Measurements from ENCODE around the gene CFAP119.

The CFAP119 gene

DNA sequence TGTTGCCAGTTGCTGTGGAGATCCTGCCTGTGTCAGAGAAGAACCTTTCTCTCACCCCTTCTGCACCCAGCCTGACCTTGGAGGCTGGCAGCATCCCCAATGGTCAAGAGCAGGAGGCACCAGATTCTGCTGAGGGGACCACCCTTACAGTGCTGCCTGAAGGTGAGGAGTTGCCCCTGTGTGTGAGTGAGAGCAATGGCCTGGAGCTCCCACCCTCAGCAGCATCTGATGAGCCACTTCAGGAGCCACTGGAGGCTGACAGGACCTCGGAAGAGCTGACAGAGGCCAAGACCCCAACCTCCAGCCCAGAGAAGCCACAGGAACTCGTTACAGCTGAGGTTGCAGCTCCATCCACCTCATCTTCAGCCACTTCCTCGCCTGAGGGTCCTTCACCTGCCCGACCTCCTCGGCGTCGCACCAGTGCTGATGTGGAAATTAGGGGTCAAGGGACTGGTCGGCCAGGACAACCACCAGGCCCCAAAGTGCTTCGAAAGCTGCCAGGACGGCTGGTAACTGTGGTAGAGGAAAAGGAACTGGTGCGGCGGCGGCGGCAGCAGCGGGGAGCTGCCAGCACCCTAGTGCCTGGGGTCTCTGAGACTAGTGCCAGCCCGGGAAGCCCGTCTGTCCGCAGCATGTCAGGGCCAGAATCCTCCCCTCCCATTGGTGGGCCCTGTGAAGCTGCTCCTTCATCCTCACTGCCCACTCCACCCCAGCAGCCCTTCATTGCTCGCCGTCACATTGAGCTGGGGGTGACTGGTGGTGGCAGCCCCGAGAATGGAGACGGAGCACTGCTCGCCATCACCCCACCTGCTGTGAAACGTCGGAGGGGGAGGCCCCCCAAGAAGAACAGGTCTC lies 23.8 kb downstream of the CFAP119 start:
- no peak for DNase-seq

DNA sequence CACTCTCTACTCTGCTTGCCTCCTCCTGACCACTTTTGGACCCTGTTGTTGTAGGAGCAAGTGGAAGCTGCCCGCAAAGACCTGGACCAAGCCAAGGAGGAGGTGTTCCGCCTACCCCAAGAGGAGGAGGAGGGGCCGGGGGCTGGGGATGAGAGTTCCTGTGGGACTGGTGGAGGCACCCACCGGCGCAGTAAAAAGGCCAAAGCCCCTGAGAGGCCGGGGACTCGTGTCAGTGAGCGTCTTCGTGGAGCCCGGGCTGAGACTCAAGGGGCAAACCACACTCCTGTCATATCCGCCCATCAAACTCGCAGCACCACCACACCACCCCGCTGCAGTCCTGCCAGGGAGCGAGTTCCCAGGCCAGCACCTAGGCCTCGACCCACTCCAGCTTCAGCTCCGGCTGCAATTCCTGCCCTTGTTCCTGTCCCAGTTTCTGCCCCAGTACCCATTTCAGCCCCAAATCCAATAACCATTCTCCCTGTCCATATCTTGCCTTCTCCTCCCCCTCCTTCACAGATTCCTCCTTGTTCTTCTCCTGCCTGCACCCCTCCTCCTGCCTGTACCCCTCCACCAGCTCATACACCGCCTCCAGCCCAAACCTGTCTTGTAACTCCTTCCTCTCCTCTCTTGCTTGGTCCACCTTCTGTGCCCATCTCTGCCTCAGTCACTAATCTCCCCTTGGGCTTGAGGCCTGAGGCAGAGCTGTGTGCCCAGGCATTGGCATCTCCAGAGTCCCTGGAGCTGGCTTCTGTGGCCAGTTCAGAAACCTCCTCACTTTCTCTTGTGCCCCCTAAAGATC lies 24.7 kb downstream of the CFAP119 start:
- DNase-seq, result no peak

DNA sequence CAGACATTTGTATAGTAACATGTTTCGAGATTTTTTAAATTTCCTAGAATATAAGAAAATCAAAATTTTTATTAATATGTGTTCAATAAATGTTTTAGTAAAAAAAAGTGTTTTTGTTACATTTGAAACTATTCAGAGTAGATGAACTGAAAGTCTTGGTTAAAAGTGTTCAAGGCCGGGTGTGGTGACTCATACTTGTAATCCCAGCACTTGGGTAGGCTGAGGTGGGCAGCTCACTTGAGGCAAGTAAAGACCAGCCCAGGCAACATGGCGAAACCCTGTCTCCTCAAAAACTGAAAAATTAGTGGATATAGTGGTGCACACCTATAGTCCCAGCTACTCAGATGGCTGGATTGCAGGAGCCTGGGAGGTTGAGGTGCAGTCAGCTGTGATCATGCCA lies 30.5 kb downstream of the CFAP119 start:
- DNase-seq, result no peak

DNA sequence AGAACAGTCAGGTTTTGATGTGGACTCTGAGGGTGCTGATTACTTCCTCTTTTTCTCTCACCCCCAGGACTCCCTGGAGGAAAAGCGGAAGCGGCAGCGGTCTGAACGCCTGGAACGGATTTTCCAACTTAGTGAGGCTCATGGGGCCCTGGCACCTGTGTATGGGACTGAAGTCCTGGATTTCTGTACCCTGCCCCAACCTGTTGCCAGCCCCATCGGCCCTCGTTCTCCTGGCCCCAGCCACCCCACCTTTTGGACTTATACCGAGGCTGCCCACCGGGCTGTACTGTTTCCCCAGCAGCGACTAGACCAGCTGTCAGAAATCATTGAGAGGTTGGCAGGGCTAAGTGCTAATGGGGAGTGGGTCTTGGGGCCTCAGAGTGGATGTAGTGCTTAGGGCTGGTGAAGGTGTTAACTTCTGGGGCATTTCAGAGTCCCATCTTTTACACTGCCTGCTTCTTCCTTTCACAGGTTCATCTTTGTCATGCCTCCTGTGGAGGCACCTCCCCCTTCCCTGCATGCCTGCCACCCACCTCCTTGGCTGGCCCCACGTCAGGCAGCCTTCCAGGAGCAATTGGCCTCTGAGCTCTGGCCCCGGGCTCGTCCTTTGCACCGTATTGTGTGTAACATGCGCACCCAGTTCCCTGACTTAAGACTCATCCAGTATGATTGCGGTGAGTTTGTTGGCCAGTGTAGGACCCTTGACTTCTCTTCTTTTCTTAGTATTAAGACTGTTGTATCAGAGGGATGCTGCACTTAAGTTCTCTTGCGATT lies 32.8 kb downstream of the CFAP119 start:
- DNase-seq, result no peak

DNA sequence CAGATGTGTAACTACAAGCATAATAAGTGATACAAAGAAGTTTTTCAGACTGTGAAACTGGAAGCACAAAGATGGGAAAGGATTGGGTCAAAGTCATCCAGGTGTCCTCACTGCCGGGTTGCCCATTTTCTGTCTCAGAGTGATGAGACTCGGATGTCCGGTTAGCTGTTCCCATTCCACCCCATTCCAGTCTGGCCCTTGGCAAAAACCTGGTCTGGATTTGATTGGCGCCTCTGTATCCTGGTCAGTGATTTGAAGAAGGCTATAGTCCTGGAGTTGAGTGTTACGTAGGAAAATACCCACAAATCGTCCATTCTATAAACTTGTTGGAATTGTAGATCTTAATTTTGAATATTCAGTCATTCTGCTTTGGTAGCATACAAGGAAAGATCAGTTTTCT lies 33.5 kb downstream of the CFAP119 start:
- DNase-seq, result no peak

DNA sequence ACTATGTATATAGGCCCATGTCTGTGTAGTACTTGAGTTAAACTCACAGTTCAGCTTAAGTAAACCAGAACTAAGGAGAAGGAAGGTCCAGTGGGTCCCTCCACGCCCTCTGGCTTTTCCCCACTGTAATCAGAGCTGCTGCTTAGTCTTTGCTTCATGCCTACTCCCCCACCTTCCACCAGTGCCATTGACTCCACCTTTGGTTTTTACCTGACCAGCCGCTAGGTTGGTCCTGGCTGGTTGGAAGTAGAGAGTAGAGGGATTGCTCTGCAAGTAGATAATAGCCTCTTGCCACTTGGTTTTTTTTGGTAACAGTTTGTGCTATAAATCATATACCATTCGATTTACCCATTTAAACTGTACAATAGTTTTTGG lies 36.5 kb downstream of the CFAP119 start:
- DNase-seq, result no peak

DNA sequence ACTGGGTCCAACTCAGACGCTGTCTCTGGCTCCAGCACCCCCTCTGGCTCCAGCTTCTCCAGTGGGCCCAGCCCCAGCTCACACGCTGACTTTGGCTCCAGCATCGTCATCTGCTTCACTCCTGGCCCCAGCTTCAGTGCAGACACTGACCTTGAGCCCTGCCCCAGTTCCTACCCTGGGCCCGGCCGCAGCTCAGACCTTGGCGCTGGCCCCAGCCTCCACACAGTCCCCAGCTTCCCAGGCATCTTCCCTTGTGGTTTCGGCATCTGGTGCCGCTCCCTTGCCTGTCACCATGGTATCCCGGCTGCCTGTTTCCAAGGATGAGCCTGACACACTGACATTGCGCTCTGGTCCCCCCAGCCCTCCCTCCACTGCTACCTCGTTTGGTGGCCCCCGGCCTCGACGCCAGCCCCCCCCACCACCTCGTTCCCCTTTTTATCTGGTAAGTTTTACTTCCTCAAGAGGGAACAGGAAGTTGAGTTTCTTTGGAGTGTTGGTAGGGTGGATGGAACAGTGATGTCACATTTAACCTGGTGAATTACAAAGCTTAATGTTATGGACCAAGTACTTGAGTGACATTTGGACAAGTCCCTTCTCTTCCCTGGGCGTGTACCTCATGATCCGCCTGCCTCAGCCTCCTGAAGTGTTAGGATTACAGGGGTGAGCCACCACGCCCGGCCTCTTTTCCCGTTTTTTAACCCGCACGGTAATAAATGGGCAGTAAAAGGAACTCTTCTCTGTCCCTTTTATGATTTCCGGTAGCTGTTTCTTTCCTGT lies 37.0 kb downstream of the CFAP119 start:
- DNase-seq, result no peak

DNA sequence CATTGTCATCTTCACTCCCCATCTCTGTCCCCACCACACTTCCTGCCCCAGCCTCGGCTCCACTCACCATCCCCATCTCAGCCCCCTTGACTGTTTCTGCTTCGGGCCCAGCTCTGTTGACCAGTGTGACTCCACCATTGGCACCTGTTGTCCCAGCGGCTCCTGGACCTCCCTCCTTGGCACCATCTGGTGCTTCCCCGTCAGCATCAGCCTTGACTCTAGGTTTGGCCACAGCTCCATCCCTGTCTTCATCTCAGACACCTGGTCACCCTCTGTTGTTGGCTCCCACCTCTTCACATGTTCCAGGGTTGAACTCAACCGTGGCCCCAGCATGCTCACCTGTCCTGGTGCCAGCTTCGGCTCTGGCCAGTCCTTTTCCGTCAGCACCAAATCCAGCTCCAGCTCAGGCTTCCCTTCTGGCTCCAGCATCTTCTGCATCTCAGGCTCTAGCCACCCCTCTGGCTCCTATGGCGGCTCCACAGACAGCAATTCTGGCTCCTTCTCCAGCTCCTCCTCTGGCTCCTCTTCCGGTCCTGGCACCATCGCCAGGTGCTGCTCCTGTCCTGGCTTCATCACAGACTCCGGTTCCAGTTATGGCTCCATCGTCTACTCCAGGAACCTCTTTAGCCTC lies 38.0 kb downstream of the CFAP119 start:
- no peak for DNase-seq

DNA sequence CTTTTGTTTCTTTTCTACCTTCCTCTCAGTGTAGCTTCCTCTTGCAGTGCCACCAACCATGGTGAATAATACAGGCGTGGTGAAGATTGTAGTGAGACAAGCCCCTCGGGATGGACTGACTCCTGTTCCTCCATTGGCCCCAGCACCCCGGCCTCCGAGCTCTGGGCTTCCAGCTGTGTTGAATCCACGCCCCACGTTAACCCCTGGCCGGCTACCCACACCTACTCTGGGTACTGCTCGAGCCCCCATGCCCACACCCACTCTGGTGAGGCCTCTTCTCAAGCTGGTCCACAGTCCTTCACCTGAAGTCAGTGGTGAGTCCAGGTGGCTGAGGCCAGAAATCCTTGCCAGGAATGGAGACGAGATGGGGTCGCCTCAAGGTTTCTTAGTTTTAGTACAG lies 38.9 kb downstream of the CFAP119 start:
- DNase-seq, result no peak

DNA sequence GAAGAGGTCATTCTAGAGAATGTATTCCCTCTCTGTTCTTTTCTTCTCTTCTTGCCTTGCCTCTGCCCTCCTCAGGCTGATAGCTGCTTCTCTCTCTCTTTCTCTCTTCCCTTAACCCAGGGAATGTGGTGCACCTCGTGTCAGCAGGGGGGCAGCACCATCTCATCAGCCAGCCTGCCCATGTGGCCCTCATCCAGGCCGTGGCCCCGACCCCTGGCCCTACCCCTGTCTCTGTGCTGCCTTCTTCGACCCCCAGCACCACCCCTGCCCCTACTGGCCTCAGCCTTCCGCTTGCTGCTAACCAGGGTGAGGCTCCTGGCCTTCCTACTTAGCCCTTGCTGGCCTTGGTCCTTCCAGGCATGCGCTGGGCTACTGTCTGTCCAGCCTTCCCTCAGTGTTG lies 39.4 kb downstream of the CFAP119 start:
- DNase-seq, result no peak

DNA sequence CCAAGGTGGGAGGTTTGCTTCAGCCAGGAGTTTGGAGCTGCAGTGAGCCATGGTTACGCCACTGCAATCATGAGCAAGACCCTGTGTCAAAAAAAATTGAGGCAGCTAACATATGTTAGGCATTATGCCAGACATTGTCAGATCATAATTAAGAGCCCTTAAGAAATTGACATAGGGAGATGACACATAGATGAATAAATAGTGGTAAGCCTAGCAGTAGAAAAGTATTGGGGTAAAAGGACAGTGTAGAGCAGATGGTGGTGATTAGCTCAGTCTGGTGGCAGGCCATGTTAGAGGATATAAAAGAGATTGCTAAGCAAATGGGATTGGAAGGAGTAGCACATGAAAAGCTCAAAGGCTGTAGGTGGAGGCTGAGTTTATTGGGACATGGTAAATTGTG lies 40.3 kb downstream of the CFAP119 start:
- no peak for DNase-seq

DNA sequence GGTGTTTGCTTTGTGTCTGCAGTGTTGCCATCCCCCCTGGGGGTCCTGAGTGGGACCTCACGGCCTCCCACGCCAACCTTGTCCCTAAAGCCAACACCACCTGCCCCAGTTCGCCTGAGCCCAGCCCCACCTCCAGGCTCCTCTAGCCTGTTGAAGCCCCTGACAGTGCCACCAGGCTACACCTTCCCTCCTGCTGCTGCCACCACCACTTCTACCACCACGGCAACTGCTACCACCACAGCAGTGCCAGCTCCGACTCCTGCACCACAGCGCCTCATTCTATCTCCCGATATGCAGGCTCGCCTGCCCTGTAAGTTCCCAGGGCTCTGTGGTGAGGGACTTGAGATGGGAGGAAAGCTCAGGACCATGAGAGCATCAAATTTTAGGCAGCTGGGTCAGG lies 40.7 kb downstream of the CFAP119 start:
- DNase-seq, result no peak

DNA sequence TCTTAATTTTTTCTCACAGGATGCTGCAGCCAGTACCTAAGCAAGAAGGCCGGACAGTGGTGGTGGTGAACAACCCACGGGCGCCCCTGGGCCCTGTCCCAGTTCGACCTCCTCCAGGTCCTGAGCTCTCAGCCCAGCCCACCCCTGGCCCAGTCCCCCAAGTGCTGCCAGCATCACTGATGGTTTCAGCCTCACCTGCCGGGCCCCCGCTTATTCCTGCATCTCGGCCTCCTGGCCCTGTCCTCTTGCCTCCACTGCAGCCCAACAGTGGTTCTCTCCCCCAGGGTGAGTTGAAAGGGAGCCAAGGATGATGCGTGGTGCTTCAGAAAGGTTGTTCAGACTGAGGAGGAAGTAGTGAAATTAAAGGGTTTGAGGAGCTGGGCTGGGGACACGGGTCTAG lies 41.2 kb downstream of the CFAP119 start:
- no peak for DNase-seq

DNA sequence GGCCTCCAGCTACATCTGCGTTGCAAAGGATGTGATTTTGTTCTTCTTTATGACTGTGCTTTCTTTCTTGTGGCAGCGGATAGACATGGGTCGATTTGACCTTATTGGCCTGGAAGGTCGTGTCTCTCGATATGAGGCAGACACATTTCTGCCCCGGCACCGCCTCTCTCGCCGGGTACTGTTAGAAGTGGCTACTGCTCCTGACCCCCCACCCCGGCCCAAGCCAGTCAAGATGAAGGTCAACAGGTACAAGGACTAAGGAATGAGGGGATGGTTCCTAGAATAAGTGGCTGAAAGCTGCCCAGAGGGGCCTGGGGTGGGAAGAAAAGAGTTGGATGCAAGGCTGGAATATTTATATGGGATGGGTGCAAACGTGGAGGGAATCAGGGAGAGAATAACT lies 41.8 kb downstream of the CFAP119 start:
- DNase-seq, result no peak

DNA sequence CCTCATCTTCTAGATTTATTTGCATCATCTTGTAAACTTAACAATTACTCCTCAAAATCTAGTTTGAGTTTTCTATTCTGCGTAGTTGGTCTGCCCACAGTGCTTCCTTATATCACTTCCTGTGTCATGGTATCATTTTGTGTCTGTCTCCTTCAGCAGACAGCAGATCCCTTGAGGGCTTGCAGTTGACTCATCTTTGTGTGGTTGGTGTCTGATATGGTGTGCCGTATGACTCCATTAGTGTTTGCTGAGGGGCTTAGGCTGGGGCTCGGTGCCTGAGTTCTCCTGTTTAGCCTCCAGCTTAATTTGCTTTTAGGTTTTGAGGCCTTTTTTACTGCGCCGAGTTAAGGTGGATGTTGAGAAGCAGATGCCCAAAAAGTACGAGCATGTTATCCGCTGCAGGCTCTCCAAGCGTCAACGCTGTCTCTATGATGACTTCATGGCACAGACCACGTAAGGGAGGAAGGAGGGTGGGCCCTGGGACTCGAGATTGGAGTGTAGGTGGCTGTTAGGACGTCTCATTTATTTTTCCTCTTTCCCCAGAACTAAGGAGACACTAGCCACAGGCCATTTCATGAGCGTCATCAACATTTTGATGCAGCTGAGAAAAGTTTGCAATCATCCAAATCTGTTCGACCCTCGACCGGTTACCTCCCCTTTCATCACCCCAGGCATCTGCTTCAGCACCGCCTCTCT lies 46.0 kb downstream of the CFAP119 start:
- peak; percentile 52 to 59 for DNase-seq

DNA sequence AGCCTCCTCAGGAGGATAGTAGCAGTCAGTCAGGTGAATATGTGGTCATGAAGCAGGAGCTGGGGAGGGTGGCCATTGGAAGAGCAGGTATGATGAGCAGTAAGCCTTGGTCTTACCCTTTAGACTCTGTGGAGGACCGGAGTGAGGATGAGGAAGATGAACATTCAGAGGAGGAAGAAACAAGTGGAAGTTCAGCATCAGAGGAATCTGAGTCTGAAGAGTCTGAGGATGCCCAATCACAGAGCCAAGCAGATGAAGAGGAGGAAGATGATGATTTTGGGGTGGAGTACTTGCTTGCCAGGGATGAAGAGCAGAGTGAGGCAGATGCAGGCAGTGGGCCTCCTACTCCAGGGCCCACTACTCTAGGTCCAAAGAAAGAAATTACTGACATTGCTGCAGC lies 50.1 kb downstream of the CFAP119 start:
- no peak for DNase-seq

DNA sequence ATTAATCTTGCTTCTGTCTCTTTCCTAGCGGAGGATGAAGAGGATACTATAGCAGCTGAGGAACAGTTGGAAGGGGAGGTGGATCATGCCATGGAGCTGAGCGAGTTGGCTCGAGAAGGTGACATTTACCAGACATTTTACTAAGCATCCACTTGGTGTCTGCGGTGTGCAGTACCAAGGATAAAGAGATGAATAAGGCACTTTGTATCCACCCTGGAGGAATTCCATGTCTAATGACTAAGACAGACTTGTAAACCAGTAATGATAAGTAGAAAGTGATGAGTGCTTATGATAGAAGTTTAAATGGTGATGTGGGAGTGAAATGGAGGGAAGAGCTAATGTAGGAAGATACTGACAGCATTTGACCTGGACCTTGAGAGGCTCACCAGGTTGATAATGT lies 50.9 kb downstream of the CFAP119 start:
- DNase-seq, result no peak

Measured in activated T-cell treated with anti-CD3 and anti-CD28 coated beads, Interleukin-2, amount 50 U/mL, for 48 hours (primary cell).